Stimulated activated CD4-positive, alpha-beta T cell treated with anti-CD3 and anti-CD28 coated beads, Interleukin-2, amount 100 ng/mL, for 48 hours (primary cell): ENCODE data around the gene RYR3.
"Not testable (repeated sequence)": the region's sequence is repeated elsewhere in the genome, so short reads cannot be mapped to it uniquely, and the experiment has no call there.

Source experiments
- DNase-seq, 2 donors: peaks; one replicate each; pipeline ENCODE4 v3.0.0-alpha.2; 2020

RYR3 gene

DNA sequence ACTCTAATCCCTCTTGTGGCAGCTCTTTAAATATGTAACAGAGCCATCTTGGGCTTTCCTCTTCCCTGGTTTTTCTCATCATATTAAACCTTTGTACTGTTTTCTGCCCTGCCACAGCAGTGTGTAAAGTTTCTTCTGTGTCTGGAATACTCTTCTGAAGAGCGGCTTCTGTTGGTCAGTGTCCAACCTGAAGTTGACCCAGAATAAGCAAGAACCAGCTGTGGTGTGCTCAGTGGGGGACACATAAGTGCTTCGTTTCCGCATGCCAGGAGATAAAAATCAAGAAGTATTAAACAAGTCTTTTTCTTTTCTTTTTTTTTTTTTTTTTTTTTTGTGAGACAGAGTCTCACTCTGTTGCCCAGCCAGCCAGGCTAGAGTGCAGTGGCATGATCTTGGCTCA lies 484.3 kb downstream of the RYR3 start:
- DNase-seq, result no peak

DNA sequence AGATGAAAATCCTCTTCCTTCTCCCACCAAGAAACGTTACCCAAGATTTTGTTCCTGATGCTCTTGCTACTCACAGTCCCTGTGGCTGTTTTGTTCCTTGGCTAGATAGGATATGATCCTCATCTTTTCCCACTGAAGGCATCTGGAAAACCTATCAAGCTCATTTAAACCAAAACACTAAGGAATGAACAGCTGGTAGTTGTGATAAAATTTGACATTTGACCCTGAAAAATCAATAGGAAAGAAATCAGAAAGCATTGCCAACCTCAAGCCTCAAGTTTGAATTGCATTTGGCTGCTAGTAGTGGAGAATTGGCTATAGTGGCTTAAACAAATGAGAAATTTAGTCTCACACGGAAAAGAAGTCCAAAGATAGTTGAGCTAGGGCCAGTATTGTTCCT lies 486.9 kb downstream of the RYR3 start:
- DNase-seq, result no peak

DNA sequence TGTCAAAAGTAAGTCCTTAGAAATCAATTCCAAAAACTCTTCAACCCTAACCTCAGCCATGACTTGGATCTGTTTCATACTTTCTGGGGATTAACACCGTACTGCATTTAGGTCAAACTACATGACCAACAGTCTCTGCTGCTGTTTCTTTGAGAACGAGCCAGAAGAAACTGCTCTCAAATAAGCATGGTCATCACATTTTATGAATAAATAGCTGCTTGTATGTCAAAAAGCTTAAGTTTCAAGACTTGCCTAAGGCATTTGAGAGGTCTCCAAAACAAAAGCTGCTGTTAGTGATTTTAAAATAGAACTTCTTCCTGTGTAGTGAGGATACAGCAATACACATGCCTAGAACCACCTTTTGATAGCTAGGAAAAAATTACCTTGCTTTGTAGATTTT lies 491.2 kb downstream of the RYR3 start:
- DNase-seq, result no peak

DNA sequence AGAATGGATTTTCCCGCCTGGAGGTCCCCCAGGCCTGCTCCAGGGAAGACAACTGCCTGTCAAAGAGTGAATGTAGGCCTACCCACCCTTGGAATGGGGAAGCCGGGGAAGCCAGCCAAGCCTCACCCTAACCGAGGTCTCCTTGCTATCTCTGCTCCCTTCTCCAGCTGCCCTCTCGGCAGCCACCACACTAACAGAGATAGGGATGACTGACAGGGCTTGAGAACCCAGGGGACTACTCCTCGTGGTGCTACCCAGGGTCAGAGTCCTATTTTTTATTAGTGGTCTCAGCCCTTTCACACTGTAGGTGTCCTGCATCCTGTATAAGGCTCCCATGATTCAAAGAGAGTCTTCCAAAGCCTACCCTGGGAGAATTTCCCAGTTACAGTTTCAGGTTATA lies 496.9 kb downstream of the RYR3 start:
- DNase-seq, result no peak

DNA sequence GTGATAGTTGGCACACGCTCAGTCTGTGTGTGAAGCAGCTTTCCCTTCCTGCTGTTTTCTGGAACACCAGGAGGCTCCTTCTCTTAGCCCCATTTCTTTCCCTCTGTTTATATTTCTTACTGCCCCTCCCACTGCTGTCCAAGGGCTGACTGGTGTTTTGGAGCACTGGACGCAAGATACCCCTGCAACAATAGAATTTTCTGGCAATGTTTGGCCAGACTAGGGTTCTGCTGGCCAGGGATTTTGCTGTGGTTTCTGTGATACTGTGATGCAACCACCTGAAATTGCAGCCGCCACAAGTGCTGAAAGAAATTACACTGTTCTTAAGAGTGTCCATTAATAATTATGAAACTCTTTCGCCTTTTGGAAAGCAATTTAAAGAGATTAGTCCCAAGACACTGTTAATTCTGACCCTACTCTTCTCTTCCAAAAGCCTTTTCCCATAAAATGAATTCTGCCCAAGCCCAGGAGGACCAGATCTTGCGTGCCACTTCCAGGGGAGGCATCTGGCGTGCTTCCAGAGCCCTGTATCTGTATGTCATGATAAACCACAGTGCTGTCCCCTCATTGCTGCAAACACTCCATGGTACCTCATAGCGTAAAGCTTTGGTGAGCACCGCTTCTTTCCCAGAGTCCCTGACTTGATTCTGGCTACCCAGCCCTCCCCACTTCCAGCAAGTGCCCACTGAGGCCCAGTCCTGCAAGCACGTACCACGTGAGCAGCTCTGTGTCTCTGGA lies 498.1 kb downstream of the RYR3 start:
- DNase-seq, result no peak

DNA sequence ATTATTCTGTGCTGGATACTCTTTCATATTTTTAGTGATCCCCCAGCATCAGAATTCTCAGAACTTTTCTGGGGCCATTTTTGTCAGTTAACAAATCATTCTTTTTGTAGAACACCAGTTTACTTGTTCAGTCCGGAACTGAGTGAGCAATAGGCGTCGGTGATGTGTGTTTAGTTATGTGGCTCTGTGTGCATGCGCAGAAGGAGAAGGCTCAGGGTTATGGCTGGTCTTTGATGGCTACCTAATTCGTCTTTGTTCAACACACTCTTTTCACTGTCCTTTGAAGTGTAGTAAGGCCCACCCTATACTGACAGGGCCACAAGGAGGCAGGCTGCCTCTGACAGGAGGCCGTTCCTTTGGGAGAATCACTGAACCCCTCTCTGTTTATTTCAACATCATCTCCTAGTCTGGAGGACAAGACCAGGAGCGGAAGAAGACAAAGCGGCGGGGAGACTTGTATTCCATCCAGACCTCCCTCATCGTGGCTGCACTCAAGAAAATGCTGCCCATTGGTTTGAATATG lies 499.4 kb downstream of the RYR3 start:
- DNase-seq, result no peak

DNA sequence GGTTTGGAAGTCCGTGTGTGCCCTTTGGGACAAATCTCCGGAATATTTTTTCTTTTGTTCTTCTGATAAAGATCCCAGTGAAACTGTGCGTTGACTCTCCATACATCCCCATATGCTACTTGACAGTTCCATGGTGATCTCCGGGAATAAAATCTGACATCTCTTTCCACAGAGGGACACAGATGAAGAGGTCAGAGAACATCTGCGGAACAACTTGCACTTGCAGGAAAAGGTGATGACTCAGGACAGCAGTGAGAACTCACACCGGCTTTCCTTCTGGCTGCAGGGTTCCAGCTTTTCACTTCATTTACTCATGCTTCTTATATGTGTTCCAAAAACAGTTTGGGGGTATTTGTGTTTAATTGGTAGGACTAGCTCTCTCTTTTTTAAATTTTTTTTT lies 500.0 kb downstream of the RYR3 start:
- DNase-seq, result no peak

DNA sequence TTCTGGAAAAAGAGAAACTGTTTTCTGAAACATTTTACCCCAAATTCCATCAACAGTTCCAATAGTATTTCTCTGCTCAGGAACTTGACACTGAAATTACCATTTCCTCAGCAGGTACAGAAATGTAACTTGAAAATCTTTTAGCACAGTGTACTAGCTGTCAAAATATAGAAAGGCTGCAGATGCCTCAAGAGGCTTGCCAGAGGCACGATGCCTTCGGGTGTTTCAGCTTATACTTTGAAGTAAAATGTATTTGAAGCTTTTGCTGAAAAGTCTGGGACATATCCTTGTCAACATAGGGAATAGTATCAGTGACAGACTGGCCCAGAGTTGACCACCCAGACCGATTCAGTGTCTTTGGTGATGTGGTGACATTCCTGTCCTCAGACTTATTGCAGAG lies 503.1 kb downstream of the RYR3 start:
- no peak for DNase-seq

DNA sequence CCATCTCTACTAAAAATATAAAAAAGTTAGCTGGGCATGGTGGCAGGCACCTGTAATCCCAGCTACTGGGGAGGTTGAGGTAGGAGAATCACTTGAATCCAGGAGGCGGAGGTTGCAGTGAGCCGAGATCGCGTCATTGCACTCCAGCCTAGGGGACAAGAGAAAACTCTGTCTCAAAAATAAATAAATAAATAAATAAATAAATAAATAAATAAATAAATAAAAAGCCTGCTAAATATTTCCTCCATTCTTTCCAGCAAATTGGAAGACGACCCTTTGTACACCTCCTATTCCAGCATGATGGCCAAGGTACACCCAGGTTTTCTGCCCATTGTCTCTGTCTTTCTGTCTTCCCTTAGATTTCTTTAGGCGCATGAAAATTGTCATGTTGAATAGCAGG lies 508.7 kb downstream of the RYR3 start:
- not testable (repeated sequence) for DNase-seq

DNA sequence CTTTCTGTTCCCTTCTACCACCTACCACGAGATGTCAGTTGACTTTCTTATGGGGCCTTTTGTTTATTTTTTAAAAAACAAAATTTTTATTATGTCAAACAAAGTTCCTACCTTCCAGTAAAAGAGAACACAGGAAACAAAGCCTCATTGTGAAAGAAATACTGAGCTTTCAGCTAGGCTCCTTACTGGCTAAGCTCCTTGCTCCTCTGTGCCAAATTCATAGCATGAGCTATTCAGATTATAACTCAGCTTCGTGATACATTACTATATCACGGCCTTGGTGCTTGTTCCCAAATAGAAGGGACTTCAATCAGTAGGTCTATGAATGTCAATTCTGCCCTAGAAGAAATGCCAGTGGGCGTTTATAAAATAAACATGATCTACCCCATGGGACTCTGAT lies 511.7 kb downstream of the RYR3 start:
- DNase-seq, result no peak

DNA sequence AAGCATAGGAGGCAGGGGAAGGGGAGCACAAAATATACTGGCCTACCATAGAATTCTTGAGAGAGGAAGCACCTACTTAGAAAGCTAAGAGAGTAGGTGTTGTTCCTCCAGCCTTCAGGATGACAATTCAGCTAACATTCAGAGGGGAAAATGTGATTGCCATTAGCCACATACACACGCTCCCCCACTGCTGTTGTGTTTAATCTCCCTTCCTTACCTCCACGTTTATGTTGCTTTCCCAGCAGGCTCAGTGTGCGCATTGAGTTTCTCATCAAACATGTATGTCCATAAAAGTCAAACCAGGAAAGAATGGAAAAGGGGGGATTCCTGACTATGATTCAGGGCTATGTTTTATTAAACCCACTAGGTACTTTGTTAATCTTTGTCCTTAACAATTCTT lies 512.4 kb downstream of the RYR3 start:
- DNase-seq, result no peak

DNA sequence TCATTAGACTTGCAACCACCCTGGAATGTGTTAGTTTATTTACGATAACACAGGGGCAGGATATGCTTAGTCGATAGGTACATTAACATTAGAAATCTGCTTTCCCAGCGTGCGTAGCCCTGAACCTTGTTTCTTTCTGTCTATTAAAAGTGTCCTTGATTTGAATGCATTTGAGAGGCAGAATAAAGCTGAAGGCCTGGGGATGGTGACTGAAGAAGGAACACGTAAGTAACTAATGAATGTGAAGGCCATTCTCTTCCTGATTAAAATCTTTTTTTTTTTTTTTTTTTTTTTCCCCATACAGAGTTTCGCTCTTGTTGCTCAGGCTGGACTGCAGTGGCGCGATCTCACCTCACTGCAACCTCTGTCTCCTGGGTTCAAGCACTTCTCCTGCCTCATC lies 514.7 kb downstream of the RYR3 start:
- no peak for DNase-seq

DNA sequence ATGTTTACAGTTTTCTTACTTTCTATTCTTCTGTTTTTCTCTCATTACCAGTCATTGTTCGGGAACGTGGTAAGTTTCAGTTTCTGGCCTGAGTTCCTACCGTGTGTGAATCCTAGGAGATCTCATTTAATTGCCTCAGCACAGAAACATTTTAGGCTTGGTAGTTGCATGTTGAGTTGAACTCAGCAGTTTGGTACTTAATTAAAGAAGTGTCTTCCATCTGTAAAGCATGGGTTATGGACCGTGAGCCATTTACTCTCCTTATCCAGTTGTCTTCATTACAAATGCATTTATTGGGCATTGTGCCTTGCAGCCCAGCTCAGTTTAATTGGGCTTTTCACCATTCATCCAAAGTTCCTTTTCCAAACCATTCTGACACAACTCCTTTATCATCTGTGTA lies 515.4 kb downstream of the RYR3 start:
- DNase-seq, result no peak

DNA sequence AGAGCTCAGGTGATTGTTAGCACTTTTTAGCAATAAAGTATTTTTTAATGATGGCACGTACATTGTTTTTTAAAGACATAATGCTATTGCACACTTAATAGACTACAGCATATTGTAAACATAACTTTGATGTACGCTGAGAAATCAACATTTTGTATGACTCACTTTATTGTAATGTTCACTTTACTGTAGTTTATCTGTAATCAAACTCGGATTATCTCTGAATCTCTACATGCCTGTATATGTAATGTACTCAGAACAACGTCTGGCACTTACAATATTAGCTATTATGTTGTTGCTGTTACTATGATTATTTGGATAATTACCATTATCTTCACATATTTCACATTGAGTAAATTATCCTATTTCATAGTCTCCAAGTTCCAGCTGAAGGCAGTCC lies 519.6 kb downstream of the RYR3 start:
- DNase-seq, result no peak

DNA sequence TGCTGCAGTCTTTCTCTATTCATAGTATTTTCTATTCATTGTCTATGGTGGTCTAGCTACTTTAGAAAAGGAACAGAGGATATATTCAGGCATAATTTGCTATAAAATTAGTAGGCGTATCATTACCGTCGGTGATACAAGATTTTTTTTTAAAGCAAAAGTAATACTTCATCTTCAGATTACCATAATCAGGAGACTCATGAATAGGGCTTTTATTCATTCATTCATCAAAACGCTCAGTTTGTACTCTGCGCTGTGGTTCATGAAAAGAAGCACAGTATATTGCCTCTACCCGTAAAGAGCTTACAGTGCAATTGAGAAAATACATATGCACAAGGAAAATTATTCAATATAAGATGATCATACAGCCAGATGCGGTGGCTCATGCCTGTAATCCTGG lies 520.9 kb downstream of the RYR3 start:
- DNase-seq, result no peak

DNA sequence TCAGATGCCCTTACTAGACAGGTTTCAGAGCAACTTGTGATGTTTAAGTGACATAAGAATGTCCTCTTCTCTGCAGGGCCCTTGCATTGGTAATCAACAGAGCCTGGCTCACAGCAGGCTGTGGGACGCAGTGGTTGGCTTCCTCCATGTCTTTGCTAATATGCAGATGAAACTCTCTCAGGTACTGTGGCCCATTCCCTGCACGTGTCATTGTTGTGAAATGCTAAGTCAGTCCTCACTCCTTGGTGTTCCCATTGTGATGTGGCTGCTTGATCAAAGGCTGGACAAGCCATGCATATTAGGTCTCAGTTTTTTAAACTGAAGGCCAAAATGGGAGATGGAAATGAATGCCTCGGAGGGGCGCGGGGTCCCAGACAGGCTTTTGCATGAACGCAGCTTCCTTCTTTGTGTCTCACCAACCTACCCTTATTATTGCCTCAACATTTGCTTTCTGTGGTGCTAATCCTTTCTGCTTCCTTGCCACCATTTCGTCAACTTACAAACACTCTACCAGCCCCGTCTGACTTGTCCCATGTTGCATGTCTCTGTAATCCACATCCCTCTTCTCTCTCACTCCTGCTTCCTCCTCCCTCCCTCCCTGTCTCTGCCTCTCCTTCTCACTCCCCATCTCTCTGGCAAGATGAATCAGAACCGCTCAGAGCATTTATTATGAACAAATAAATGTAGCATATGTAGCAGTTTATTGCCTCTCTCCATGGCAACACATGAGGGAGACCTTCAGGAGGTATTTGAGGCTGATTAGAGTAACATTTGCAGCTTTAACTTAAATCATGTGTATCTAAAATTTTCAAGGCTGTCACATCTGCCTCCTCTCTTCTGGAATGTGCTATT lies 524.4 kb downstream of the RYR3 start:
- DNase-seq, result no peak

DNA sequence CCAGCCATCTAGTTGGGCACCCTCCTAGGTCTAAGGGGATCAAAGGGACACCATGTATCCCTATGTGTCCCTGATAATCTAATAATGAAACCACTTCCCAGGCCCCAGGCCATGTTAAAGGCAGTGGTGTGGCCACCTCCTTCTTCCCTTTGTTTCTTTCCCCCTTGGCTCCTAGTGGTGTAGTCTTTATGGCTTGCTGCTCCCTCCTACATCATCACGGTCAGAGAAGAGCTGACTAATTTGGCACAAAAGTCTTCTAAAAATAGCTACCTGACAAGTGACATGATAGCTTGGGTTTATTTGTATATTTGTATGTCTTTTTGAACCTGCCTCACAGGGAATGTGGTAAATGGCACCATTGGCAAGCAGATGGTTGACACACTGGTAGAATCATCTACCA lies 526.5 kb downstream of the RYR3 start:
- no peak for DNase-seq

DNA sequence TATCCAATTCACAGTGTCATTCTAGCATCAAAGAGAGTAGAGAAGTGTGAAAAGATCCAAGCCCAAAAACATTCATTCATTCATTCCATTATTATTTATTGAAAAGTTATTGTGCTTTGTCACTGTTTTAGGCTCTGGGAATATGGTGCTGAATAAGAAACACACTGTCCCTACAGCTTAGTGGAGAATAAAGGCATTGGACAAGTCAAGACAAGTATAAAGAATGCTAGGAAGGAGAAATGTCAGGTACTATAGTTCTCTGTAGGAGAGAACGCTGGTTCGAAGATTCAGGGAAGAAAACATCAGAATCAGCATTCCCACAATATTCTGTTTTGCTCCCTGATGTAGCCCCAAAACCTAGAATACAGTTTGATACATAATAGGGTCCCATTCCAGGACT lies 528.8 kb downstream of the RYR3 start:
- DNase-seq, result no peak

DNA sequence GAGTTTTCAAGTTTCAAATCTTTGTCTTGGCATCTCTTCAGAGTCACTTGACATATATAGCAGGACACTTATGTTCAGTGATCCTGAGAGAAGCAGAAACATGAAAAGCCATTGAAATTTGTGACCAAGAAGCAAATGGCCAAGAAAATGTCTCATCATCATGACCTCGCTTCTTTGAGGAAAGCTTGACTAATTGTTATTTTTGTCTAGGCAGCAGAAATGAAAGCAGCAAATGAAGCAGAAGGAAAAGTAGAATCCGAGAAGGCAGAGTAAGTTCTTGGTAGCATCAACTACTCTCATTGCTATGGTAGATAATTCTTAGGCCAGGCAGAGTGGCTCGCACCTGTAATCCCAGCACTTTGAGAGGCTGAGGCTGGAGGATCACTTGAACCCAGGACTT lies 529.8 kb downstream of the RYR3 start:
- no peak for DNase-seq

DNA sequence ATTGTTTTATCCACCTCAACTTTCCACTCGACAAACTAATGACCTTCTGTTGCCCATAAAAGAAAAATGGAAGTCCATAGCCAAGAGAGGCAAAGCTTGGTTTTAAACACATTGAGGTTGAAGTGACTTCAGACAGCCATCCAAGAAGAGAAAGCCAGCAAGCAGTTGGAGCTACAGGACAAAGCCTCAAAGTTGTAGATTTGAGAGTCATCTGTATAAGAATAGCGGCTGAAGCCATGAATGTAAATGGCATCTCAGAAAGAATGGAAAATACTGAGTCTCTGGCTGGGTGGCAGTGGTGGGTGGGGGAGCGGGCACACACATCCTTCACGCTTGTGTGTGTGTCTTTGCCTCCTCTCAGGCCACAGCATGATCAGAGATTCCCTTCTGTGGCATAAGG lies 533.4 kb downstream of the RYR3 start:
- no peak for DNase-seq

DNA sequence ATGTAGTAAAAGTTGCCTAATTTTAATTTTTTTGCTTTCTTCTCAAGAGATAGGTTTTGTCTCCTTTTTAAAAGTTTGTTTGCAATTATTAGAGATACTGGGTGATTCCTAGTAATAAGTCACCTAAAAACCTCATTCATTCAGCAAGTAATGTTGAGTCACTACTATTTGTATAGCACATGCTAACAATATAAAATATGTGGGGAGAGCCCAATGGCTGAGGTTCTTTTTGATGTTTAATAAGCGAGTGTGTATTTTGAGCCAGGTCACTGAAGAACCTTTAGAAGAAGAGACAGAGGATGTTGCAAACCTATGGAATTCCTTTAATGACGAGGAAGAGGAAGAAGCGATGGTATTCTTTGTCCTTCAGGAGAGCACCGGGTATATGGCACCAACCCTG lies 533.8 kb downstream of the RYR3 start:
- DNase-seq, result no peak

DNA sequence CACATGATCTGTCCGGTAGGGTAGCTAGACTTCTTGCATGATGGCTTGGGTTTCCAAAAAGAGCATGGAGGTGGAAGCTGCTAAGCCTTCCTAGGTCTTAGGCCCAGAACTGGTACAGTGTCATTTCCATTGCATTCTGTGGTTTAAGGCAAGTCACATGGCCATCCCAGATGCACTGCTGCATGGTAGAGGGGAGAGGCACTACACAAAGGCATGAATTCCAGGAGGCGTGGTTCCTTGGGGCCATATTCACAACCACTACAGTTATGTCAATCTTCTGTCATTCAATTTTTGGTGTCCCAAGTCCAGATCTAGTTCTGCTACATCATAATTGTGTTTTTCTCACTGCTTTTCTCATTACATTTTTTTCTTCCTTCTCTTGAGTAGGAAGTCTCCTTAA lies 535.4 kb downstream of the RYR3 start:
- no peak for DNase-seq

DNA sequence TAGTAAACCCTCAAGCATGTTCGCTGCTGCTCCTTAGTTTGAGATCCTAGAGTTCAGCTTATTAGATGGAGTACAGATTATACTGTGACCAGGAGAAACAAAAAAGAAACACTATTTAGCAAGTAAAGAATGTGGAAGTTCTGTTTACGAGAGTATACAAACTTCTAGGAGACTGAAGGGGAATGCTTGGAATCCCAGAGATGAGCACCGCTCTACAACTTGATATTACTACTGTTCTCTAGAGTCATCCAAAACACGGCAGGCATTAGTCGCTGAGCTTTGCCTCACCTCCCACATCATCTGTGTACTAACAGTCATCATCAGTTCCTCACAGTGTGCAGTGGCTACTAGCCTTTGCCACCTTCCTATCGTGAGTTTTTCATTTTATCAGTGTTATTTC lies 536.1 kb downstream of the RYR3 start:
- no peak for DNase-seq

DNA sequence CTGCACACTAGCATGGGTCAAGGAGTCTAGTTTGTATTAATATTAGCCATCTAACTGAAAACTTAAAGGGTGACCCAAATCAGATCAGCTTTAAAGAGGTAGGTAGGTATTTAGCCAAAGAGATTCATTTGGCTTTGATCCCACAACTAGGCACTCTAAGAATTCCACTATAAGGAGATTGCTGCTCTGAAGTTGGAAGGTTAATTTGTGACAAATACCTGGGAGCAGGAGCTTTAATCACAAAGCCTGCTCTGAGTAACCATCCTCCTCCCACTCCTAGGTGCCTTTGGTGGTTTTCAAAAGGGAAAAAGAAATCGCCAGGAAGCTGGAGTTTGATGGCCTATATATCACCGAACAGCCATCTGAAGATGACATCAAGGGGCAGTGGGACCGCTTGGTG lies 537.2 kb downstream of the RYR3 start:
- DNase-seq, result no peak
